Liver (tissue), 9 donors: ENCODE results near the gene IFIT1B. TPM values are rescaled to one million over a fixed set of nuclear protein-coding genes. Genes with fewer than 3 reads are reported as not detected.
A peak's percentile ranks its signal among the peaks of the same experiment; 100 is the strongest.
"Not testable (repeated sequence)": the region's sequence is repeated elsewhere in the genome, so short reads cannot be mapped to it uniquely, and the experiment has no call there.

ENCODE experiments used
- DNase-seq: peaks from one replicate; pipeline ENCODE4 v3.0.0-alpha.2; 2017; ENCODE audit warnings: low spot score
- H3K27ac ChIP-seq, 2 donors: one replicate each; pipeline ENCODE4 v1.7.0; 2013; ENCODE audit warnings: inconsistent platforms in 2 of 2, low read length in 2 of 2, control low read depth in 1 of 2, low read depth in 1 of 2, mild to moderate bottlenecking in 1 of 2
- H3K27me3 ChIP-seq, 4 donors: one replicate each; pipeline versions ENCODE4 v1.6.1 to v1.7.0; 2013; ENCODE audit warnings: low read length in 3 of 4, inconsistent platforms in 1 of 4, mild to moderate bottlenecking in 1 of 4, moderate library complexity in 1 of 4; ENCODE audit not compliant: control insufficient read depth in 4 of 4, insufficient read depth in 4 of 4
- H3K36me3 ChIP-seq, 4 donors: one replicate each; pipeline versions ENCODE4 v1.6.1 to v1.7.0; 2013; ENCODE audit warnings: low read length in 3 of 4, mild to moderate bottlenecking in 3 of 4, low read depth in 1 of 4, moderate library complexity in 1 of 4; ENCODE audit not compliant: control insufficient read depth in 4 of 4, insufficient read depth in 3 of 4
- H3K4me1 ChIP-seq, 4 donors: one replicate each; pipeline versions ENCODE4 v1.6.1 to v1.7.0; 2013; ENCODE audit warnings: low read length in 3 of 4, mild to moderate bottlenecking in 3 of 4, moderate library complexity in 1 of 4; ENCODE audit not compliant: control insufficient read depth in 4 of 4, insufficient read depth in 4 of 4
- H3K4me3 ChIP-seq, 3 donors: one replicate each; pipeline versions ENCODE4 v1.6.1 to v1.7.0; 2013; ENCODE audit warnings: low read length in 3 of 3, control low read depth in 1 of 3, low read depth in 1 of 3, mild to moderate bottlenecking in 1 of 3
- H3K9ac ChIP-seq, 2 donors: one replicate each; pipeline ENCODE4 v1.7.0; 2013; ENCODE audit warnings: low read length in 2 of 2, mild to moderate bottlenecking in 2 of 2, moderate library complexity in 2 of 2, control low read depth in 1 of 2, low read depth in 1 of 2
- H3K9me3 ChIP-seq, 4 donors: one replicate each; pipeline versions ENCODE4 v1.6.1 to v1.7.0; 2013; ENCODE audit warnings: low read length in 3 of 4; ENCODE audit not compliant: control insufficient read depth in 4 of 4
- EGR1 ChIP-seq, 2 donors: IDR thresholded peaks; 2 replicates each; pipeline ENCODE4 v1.6.1; 2016 to 2018; ENCODE audit warnings: antibody characterized with exemption in 2 of 2, low read depth in 2 of 2
- FOXA2 ChIP-seq: IDR thresholded peaks from 2 replicates; pipeline ENCODE4 v1.6.1; 2016; ENCODE audit warnings: antibody characterized with exemption
- GABPA ChIP-seq, 2 donors: IDR thresholded peaks in 1 of 2; conservative IDR thresholded peaks in 1 of 2; 2 replicates each; pipeline ENCODE4 v1.6.1; 2016; ENCODE audit warnings: antibody characterized with exemption in 2 of 2, mild to moderate bottlenecking in 1 of 2, moderate library complexity in 1 of 2
- HNF4A ChIP-seq, 2 donors: conservative IDR thresholded peaks; 2 replicates each; pipeline ENCODE4 v1.6.1; 2016; ENCODE audit warnings: antibody characterized with exemption in 2 of 2, mild to moderate bottlenecking in 2 of 2
- MAX ChIP-seq: IDR thresholded peaks from 2 replicates; pipeline ENCODE4 v1.6.1; 2016; ENCODE audit warnings: antibody characterized with exemption
- RAD21 ChIP-seq, 2 donors: IDR thresholded peaks; 2 replicates each; pipeline ENCODE4 v1.6.1; 2016; ENCODE audit warnings: antibody characterized with exemption in 2 of 2, mild to moderate bottlenecking in 2 of 2
- REST ChIP-seq: IDR thresholded peaks from 2 replicates; pipeline ENCODE4 v1.6.1; 2016; ENCODE audit warnings: antibody characterized with exemption, mild to moderate bottlenecking
- RXRA ChIP-seq, 2 donors: IDR thresholded peaks; 2 replicates each; pipeline ENCODE4 v1.6.1; 2017 to 2018; ENCODE audit warnings: antibody characterized with exemption in 2 of 2, mild to moderate bottlenecking in 1 of 2
- WGBS: extraction: QIAGEN DNeasy Blood & Tissue Kit; methylation state at CpG from one replicate; pipeline ENCODE4 v1.1.7; 2013; 5-methylcytosine and 5-hydroxymethylcytosine counted together
- polyA plus RNA-seq, 2 donors: library from polyadenylated mRNA; stranded (reverse) in 1 of 2; unstranded in 1 of 2; fragments of 200-250 nt in 1 of 2; fragments of >200 nt in 1 of 2; fragmentation: Nextera tagmentation in 1 of 2; extraction: Ambion mirVana in 1 of 2; gene quantifications; one replicate each; pipeline versions ENCODE4 v1.2.1 to v1.2.3, GENCODE V29; 2013 to 2015
- total RNA-seq, 2 donors: library from RNA; depleted of rRNA; stranded (reverse); fragments of >200 nt; gene quantifications; one replicate each; pipeline ENCODE4 v1.2.3, GENCODE V29; 2014
- donor health status: healthy.
- donor health status: healthy.
- donor health status: healthy.
- donor health status: healthy.
- donor health status: healthy.

IFIT1B gene, protein sequence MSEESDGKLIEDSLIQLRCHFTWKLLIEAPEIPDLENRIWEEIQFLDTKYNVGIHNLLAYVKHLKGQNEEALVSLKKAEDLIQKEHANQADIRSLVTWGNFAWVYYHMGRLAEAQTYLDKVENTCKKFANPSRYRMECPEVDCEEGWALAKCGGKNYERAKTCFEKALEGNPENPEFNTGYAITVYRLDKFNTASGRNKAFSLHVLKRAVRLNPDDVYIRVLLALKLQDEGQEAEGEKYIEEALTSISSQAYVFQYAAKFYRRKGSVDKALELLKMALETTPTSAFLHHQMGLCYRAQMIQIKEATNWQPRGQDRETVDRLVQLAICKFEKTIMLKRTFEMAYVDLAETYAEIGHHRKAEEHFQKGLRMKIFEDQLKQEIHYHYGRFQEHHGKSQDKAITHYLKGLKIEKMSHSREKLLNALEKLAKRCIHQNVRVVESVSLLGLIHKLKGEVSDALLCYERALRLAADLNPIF
- 10 to 100 TPM in 1 of 2 donors, not detected in 1; 13.3 TPM for total RNA-seq
- polyA plus RNA-seq = under 1 TPM in 1 of 2 donors, not detected in 1; 0.15 TPM

DNA sequence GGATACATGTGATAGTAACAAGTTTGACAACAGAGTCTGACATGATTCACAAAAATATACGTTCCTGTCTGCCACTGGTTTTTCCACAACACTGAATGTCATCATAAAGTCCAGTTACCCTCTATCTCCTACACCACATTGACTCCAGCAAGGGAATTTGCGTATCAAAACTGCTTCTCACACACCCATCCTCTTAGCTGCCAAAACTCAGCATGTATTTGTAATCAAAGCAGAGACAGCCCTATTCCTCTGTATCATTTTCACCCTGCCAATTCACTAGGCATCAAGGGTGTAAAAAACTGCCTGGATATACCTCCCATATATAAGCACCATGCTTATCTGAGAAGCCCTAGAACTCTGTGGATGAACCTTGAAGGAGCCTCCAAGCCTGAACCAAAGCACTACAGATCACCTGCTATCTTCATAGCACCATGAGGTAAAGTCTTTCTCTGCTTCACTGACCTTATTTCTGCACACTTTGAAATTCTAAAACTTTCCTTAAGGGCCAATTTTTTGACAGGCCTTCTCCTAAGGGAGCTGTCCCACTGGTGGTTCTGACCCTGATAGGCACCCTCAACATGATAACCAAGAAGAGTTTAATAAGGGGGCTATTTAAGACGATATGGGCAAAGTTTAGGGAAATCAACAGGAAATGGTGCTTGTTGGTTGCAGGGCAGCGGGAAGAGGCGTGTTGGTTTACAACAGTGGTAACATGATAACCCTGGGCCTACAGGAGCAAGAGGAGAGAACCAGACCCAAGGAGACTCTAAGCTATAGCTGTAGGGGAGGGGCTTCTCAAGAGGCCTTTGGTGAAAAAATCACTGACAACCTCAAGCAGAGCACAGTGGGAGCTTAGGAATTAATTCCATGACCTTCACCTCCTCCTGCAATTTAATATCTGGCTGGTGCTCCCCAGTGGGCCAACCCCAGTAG is at the start of gene IFIT1B:
IFIT1B (plus strand) TSS at position 352 of the 933 bp plus-strand sequence; CDS start at position 432, 80 bp downstream.
- TF ChIP-seq FOXA2 (no peak), RXRA (IDR thresholded peaks at IDR 0.05) (no peak), RAD21 (IDR thresholded peaks at IDR 0.05) (no peak), REST (peak; percentile 49)
- Histone ChIP-seq H3K36me3 (no peaks in the 10 kb centered on the region), H3K9me3 (no peaks in the 10 kb centered on the region), H3K27ac (no peak within 1 kb of the TSS), H3K27me3 (no peaks in the 10 kb centered on the region), H3K4me1 (peaks cover 4 to 24% (median 19%) of the 10 kb centered on the region in 4 donors), H3K4me3 (no peak within 1 kb of the TSS), H3K9ac (no peak within 1 kb of the TSS)
- DNase-seq = no peak
- WGBS = 91% methylated on average over 5 of the region's 5 CpGs

GRCh38 chr10:89329151-89329550 is 48.7 kb upstream of the IFIT1B start:
- no peaks in the 10 kb centered on the region for H3K9me3 ChIP-seq
- no peaks in the 10 kb centered on the region for H3K27me3 ChIP-seq
- no peak for DNase-seq
- peaks cover 9 to 60% (median 34%) of the 10 kb centered on the region in 4 donors for H3K4me1 ChIP-seq
- 91% methylated on average over 2 of the region's 2 CpGs for WGBS
- TF ChIP-seq GABPA (IDR thresholded peaks at IDR 0.05 in 1 of 2, conservative IDR thresholded peaks at IDR 0.05 in 1 of 2) (no peak), MAX (no peak), RAD21 (IDR thresholded peaks at IDR 0.05) (no peak), HNF4A (conservative IDR thresholded peaks at IDR 0.05) (no peak), EGR1 (IDR thresholded peaks at IDR 0.05; ENCODE audit: low read depth in 2 of 2) (no peak)
- peak overlapping the region in 1 of 2 donors; percentile 97 for H3K27ac ChIP-seq
- H3K9ac ChIP-seq = peak overlapping the region in 1 of 2 donors; percentile 32
- H3K36me3 ChIP-seq = no peaks in the 10 kb centered on the region
- H3K4me3 ChIP-seq = peak overlapping the region in 1 of 3 donors; percentile 91

GRCh38 chr10:89330014-89330413 is 47.8 kb upstream of the IFIT1B start:
- H3K4me3 ChIP-seq, H3K9me3 ChIP-seq, H3K36me3 ChIP-seq, H3K27me3 ChIP-seq, H3K9ac ChIP-seq, DNase-seq: not testable (repeated sequence)
- Histone ChIP-seq H3K27ac (peak overlapping the region; percentile 38 to 64), H3K4me1 (peaks cover 13 to 64% (median 40%) of the 10 kb centered on the region in 4 donors)
- WGBS = 65% methylated on average over 3 of the region's 3 CpGs
